H9 (cell line): Measurements from ENCODE around the gene ATAD3B. TPM values are rescaled to one million over a fixed set of nuclear protein-coding genes. Genes with fewer than 3 reads are reported as not detected.
"Not testable (repeated sequence)": the region's sequence is repeated elsewhere in the genome, so short reads cannot be mapped to it uniquely, and the experiment has no call there.

Experiments
- DNase-seq: peaks from one replicate; pipeline ENCODE4 v3.0.0-alpha.2; 2017
- H2AFZ ChIP-seq: one replicate; pipeline ENCODE4 v1.6.1; 2013; ENCODE audit warnings: mild to moderate bottlenecking, low read length, control low read depth, moderate library complexity
- H2AK5ac ChIP-seq: 2 replicates; pipeline ENCODE4 v1.6.1; 2013; ENCODE audit warnings: low read length, control low read depth, mixed read lengths; ENCODE audit not compliant: insufficient read length
- H2BK120ac ChIP-seq: one replicate; pipeline ENCODE4 v1.6.1; 2013; ENCODE audit warnings: low read depth, mild to moderate bottlenecking, low read length, control low read depth, inconsistent platforms; ENCODE audit not compliant: poor library complexity, severe bottlenecking
- H2BK12ac ChIP-seq: 2 replicates; pipeline ENCODE4 v1.6.1; 2013; ENCODE audit warnings: low read length, control low read depth, mixed read lengths, low read depth; ENCODE audit not compliant: insufficient read length
- H2BK15ac ChIP-seq: 2 replicates; pipeline ENCODE4 v1.6.1; 2013; ENCODE audit warnings: low read depth, low read length, control low read depth
- H2BK20ac ChIP-seq: one replicate; pipeline ENCODE4 v1.6.1; 2013; ENCODE audit warnings: low read depth, mild to moderate bottlenecking, low read length, control low read depth, inconsistent platforms; ENCODE audit not compliant: poor library complexity, severe bottlenecking
- H2BK5ac ChIP-seq: 2 replicates; pipeline ENCODE4 v1.6.1; 2013; ENCODE audit warnings: low read length, control low read depth, mixed read lengths; ENCODE audit not compliant: insufficient read length
- H3K14ac ChIP-seq: 2 replicates; pipeline ENCODE4 v1.6.1; 2013; ENCODE audit warnings: low read length, control low read depth; ENCODE audit not compliant: insufficient read depth
- H3K18ac ChIP-seq: 2 replicates; pipeline ENCODE4 v1.6.1; 2013; ENCODE audit warnings: low read depth, mild to moderate bottlenecking, mixed read lengths, low read length, control low read depth; ENCODE audit not compliant: insufficient read length
- H3K23ac ChIP-seq: 2 replicates; pipeline ENCODE4 v1.6.1; 2013; ENCODE audit warnings: low read length, control low read depth, mixed read lengths, low read depth; ENCODE audit not compliant: insufficient read length
- H3K23me2 ChIP-seq: 2 replicates; pipeline ENCODE4 v1.6.1; 2013; ENCODE audit warnings: low read depth, mild to moderate bottlenecking, mixed read lengths, low read length, control low read depth; ENCODE audit not compliant: insufficient read length, poor library complexity, severe bottlenecking
- H3K27ac ChIP-seq: 2 replicates; pipeline ENCODE4 v1.5.1; 2013; ENCODE audit warnings: low read length, control low read depth, mixed read lengths, low read depth; ENCODE audit not compliant: insufficient read length
- H3K27me3 ChIP-seq: 2 replicates; pipeline ENCODE4 v1.6.1; 2013; ENCODE audit warnings: low read length, control low read depth, inconsistent platforms; ENCODE audit not compliant: insufficient read depth
- H3K4ac ChIP-seq: 2 replicates; pipeline ENCODE4 v1.6.1; 2013; ENCODE audit warnings: low read depth, mild to moderate bottlenecking, control low read depth, inconsistent platforms, low read length, moderate library complexity
- H3K4me1 ChIP-seq: 2 replicates; pipeline ENCODE4 v1.6.1; 2013; ENCODE audit warnings: low read length, control low read depth, inconsistent platforms; ENCODE audit not compliant: insufficient read depth
- H3K4me2 ChIP-seq: 2 replicates; pipeline ENCODE4 v1.6.1; 2013; ENCODE audit warnings: low read length, control low read depth, mixed read lengths; ENCODE audit not compliant: insufficient read length, insufficient read depth
- H3K56ac ChIP-seq: 2 replicates; pipeline ENCODE4 v1.6.1; 2013; ENCODE audit warnings: low read depth, mild to moderate bottlenecking, mixed read lengths, low read length, control low read depth; ENCODE audit not compliant: insufficient read length
- H3K79me1 ChIP-seq: 2 replicates; pipeline ENCODE4 v1.6.1; 2013; ENCODE audit warnings: low read depth, mild to moderate bottlenecking, moderate library complexity, low read length, control low read depth, inconsistent platforms; ENCODE audit not compliant: insufficient read depth, poor library complexity, severe bottlenecking
- H3K79me2 ChIP-seq: 2 replicates; pipeline ENCODE4 v1.6.1; 2013; ENCODE audit warnings: low read length, control low read depth, inconsistent platforms; ENCODE audit not compliant: insufficient read depth
- H3K9ac ChIP-seq: 2 replicates; pipeline ENCODE4 v1.6.1; 2013; ENCODE audit warnings: low read length, control low read depth, mixed read lengths; ENCODE audit not compliant: insufficient read length; ENCODE audit errors: extremely low read depth
- H3K9me3 ChIP-seq: one replicate; pipeline ENCODE4 v1.6.1; 2013; ENCODE audit warnings: low read depth, low read length, inconsistent platforms; ENCODE audit not compliant: control insufficient read depth
- H3T11ph ChIP-seq: one replicate; pipeline ENCODE4 v1.6.1; 2013; ENCODE audit warnings: mild to moderate bottlenecking, low read length, control low read depth, inconsistent platforms
- H4K20me1 ChIP-seq: one replicate; pipeline ENCODE4 v1.6.1; 2013; ENCODE audit not compliant: control insufficient read depth, insufficient read length, insufficient read depth
- H4K5ac ChIP-seq: 2 replicates; pipeline ENCODE4 v1.6.1; 2013; ENCODE audit warnings: low read depth, mild to moderate bottlenecking, mixed read lengths, low read length, control low read depth; ENCODE audit not compliant: insufficient read length
- H4K8ac ChIP-seq: replicated peaks from 2 replicates; pipeline ENCODE4 v1.6.1; 2013; ENCODE audit warnings: low read length, control low read depth, mixed read lengths, low read depth; ENCODE audit not compliant: insufficient read length
- H4K91ac ChIP-seq: 2 replicates; pipeline ENCODE4 v1.6.1; 2013; ENCODE audit warnings: low read depth, mild to moderate bottlenecking, moderate library complexity, mixed read lengths, low read length, control low read depth; ENCODE audit not compliant: insufficient read length
- H3K27ac Mint-ChIP-seq, 3 experiments: 2 replicates in 2 of 3; 3 replicates in 1 of 3; pipeline ENCODE4 v1.8.0; 2020 to 2021; ENCODE audit warnings: mixed read lengths in 3 of 3, mild to moderate bottlenecking in 1 of 3, moderate library complexity in 1 of 3
- H3K27me3 Mint-ChIP-seq: 2 replicates; pipeline ENCODE4 v1.8.0; 2021; ENCODE audit warnings: low read depth, mild to moderate bottlenecking, moderate library complexity, mixed read lengths
- H3K36me3 Mint-ChIP-seq, 3 experiments: 2 replicates in 2 of 3; 3 replicates in 1 of 3; pipeline ENCODE4 v1.8.0; 2020 to 2021; ENCODE audit warnings: low read depth in 3 of 3, mixed read lengths in 3 of 3; ENCODE audit not compliant: insufficient read depth in 1 of 3
- H3K4me1 Mint-ChIP-seq, 2 experiments: 2 replicates each; pipeline ENCODE4 v1.8.0; 2020; ENCODE audit warnings: mixed read lengths in 2 of 2
- H3K4me3 Mint-ChIP-seq, 2 experiments: 2 replicates in 1 of 2; 3 replicates in 1 of 2; pipeline ENCODE4 v1.8.0; 2020 to 2021; ENCODE audit warnings: mild to moderate bottlenecking in 2 of 2, mixed read lengths in 2 of 2, moderate library complexity in 1 of 2
- H3K9me3 Mint-ChIP-seq, 2 experiments: 2 replicates in 1 of 2; 3 replicates in 1 of 2; pipeline ENCODE4 v1.8.0; 2020; ENCODE audit warnings: mild to moderate bottlenecking in 2 of 2, mixed read lengths in 2 of 2, moderate library complexity in 1 of 2
- WGBS: extraction: QIAGEN DNeasy Blood & Tissue Kit; methylation state at CpG from one replicate; pipeline ENCODE4 v1.1.7; 2013; ENCODE audit warnings: missing lambda C conversion rate, low lambda C conversion rate, mixed read lengths; ENCODE audit not compliant: insufficient read length; ENCODE audit errors: extremely low coverage; 5-methylcytosine and 5-hydroxymethylcytosine counted together
- total RNA-seq: library from RNA; stranded (reverse); gene quantifications from 2 replicates; pipeline ENCODE4 v1.2.1, GENCODE V29; 2021

ATAD3B gene
- total RNA-seq, 1 experiment from 2014 or later = 78.6 TPM

DNA sequence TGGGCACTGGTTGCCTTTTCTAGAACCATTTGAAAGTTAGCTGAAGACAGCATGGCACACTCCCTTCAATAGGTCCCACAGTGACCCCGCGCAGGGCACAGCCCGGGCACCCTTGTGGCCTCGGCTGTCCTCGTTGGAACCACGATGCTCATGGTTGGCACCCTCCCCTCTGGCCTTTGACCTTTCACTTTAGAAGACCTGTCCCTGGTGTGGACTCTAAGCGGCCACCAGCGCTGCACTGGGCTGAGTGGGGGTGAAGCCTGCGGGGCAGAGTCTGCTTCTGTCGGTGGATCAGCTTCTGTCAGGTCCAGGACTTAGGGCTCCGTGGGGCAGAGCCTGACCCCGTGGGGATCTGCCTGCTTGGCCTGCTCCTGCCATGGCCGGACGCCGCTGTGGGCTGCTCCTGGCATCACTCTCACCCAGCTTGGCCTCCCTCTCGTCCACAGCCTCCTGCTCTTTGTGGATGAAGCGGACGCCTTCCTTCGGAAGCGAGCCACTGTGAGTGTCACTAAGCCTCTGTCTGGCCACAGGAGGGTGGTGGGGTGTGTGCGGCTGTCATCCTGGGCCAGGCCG lies 14.8 kb upstream of the ATAD3B start:
- H4K8ac ChIP-seq, H3T11ph ChIP-seq, H3K9ac ChIP-seq, H2BK15ac ChIP-seq, H3K27me3 Mint-ChIP-seq, H3K27ac ChIP-seq, DNase-seq, H3K36me3 Mint-ChIP-seq, H3K4me1 Mint-ChIP-seq, H2AK5ac ChIP-seq, H4K20me1 ChIP-seq, H4K5ac ChIP-seq, H3K27ac Mint-ChIP-seq, H4K91ac ChIP-seq, H3K9me3 ChIP-seq, H2BK120ac ChIP-seq, H3K4ac ChIP-seq, H3K56ac ChIP-seq, H3K4me3 Mint-ChIP-seq, H3K79me2 ChIP-seq, H3K23me2 ChIP-seq, H3K18ac ChIP-seq, H2BK12ac ChIP-seq, H3K23ac ChIP-seq, H2BK20ac ChIP-seq, H2AFZ ChIP-seq, H3K27me3 ChIP-seq, H3K79me1 ChIP-seq, H3K9me3 Mint-ChIP-seq, H2BK5ac ChIP-seq, H3K14ac ChIP-seq, H3K4me1 ChIP-seq, H3K4me2 ChIP-seq: not testable (repeated sequence)
- no CpG with 5 or more reads among the region's 22 CpGs for WGBS

DNA sequence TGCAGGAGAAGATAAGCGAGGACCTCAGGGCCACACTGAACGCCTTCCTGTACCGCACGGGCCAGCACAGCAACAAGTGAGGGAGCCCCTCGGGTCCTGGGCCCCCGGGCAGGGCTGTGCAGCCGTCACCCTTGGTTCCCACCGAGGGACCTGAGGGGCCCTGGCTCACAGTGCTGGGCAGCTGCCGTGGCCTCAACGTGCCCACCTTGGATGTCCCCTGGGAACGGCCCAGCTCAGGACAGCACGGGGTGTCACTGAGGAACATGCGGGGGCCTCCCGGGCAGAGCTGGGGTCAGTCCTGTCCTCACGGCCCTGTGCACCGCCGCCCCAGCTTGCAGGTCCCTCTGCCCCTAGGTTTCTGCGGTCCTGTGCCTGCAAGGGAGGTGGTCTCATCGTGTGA lies 12.4 kb upstream of the ATAD3B start:
- not testable (repeated sequence) for H2AK5ac ChIP-seq, H3K4me1 Mint-ChIP-seq, H3K14ac ChIP-seq, H2AFZ ChIP-seq, H3K23me2 ChIP-seq, H2BK15ac ChIP-seq, H3K4me1 ChIP-seq, H3K9me3 ChIP-seq, H3K79me1 ChIP-seq, H3K36me3 Mint-ChIP-seq, H2BK5ac ChIP-seq, H4K8ac ChIP-seq, H4K5ac ChIP-seq, H2BK120ac ChIP-seq, H3K4ac ChIP-seq, H3K27me3 Mint-ChIP-seq, H3K4me3 Mint-ChIP-seq, H4K20me1 ChIP-seq, DNase-seq, H3K9me3 Mint-ChIP-seq, H3K4me2 ChIP-seq, H3K23ac ChIP-seq, H2BK12ac ChIP-seq, H3K18ac ChIP-seq, H3K56ac ChIP-seq, H3T11ph ChIP-seq, H3K27ac Mint-ChIP-seq, H3K27ac ChIP-seq, H2BK20ac ChIP-seq, H3K79me2 ChIP-seq, H4K91ac ChIP-seq, H3K27me3 ChIP-seq, H3K9ac ChIP-seq
- WGBS = no CpG with 5 or more reads among the region's 19 CpGs
